ENCODE results near the gene RERE.
A peak's percentile ranks its signal among the peaks of the same experiment; 100 is the strongest.

The RERE gene

GRCh38 chr1:8361198-8361849, 456.1 kb downstream of the RERE start:
- no peak for DNase-seq (ENCODE audit: low spot score)

- DNase-seq (ENCODE audit: low spot score): no peak
Measured at GRCh38 chr1:8360493-8361197, 456.8 kb downstream of the RERE start.

GRCh38 chr1:8359617-8360481, 457.6 kb downstream of the RERE start:
- no peak for DNase-seq (ENCODE audit: low spot score)

GRCh38 chr1:8358897-8359616, 458.4 kb downstream of the RERE start:
- DNase-seq (ENCODE audit: low spot score): no peak

- no peak for DNase-seq (ENCODE audit: low spot score)
Measured at GRCh38 chr1:8358241-8358896, 459.1 kb downstream of the RERE start.

- DNase-seq (ENCODE audit: low spot score): no peak
Measured at GRCh38 chr1:8357329-8358101, 459.9 kb downstream of the RERE start.

- DNase-seq (ENCODE audit: low spot score): no peak
Measured at GRCh38 chr1:8356256-8357209, 460.9 kb downstream of the RERE start.

- DNase-seq (ENCODE audit: low spot score): no peak
Measured at GRCh38 chr1:8355439-8356255, 461.8 kb downstream of the RERE start.

GRCh38 chr1:8354038-8354437, 463.4 kb downstream of the RERE start:
- DNase-seq (ENCODE audit: low spot score): no peak

- DNase-seq (ENCODE audit: low spot score): no peak
Measured at GRCh38 chr1:8352886-8353785, 464.3 kb downstream of the RERE start.

GRCh38 chr1:8352471-8352845, 465.0 kb downstream of the RERE start:
- DNase-seq (ENCODE audit: low spot score): no peak

- DNase-seq (ENCODE audit: low spot score): no peak
Measured at GRCh38 chr1:8351693-8352470, 465.6 kb downstream of the RERE start.

GRCh38 chr1:8350914-8351684, 466.3 kb downstream of the RERE start:
- no peak for DNase-seq (ENCODE audit: low spot score)

- peak; percentile 75 for DNase-seq (ENCODE audit: low spot score)
Measured at GRCh38 chr1:8349961-8350360, 467.5 kb downstream of the RERE start.

- DNase-seq (ENCODE audit: low spot score): no peak
Measured at GRCh38 chr1:8349473-8349865, 468.0 kb downstream of the RERE start.

- peak; percentile 81 for DNase-seq (ENCODE audit: low spot score)
Measured at GRCh38 chr1:8348777-8349472, 468.5 kb downstream of the RERE start.

Data from hepatic stellate cell (primary cell).